AG09309 (cell line): ENCODE measurements around the gene DHRS9.

Experiments
- DNase-seq: peaks from one replicate; pipeline ENCODE4 v3.0.0-alpha.2; 2010; ENCODE audit warnings: low read depth
- H3K4me3 ChIP-seq: 2 replicates; pipeline ENCODE4 v1.5.1; 2011; ENCODE audit warnings: mild to moderate bottlenecking, low read depth, low read length, moderate library complexity; ENCODE audit not compliant: control insufficient read depth
- TF ChIP-seq, protein P1 (sequence below): IDR thresholded peaks from 2 replicates; pipeline ENCODE4 v1.5.1; 2011; ENCODE audit warnings: mild to moderate bottlenecking, low read depth, low read length, inconsistent platforms; ENCODE audit not compliant: insufficient read depth, control insufficient read depth; ENCODE audit errors: missing control alignments

Gene DHRS9

DNA sequence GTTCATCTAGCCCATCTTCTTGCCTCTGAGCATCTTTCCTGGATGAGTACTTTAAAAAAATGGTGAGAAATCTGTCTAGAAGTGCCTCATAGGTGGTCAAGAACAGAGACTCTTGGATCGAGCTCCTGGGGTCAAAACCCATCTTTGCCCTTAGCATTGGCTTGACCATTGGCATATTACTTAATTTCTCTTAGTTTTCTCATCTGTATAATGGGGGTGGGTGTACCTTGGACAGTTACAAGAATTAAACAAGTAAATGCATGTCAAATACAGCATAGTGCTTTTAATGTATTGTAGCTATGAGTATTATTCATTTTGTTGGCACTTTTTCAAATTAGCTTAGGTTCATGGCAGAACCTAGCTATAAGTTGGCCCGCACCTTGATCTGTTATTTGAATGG lies 36.8 kb downstream of the DHRS9 start:
- DNase-seq: no peak
- H3K4me3 ChIP-seq: no peak overlapping the region
- TF ChIP-seq, protein P1, sequence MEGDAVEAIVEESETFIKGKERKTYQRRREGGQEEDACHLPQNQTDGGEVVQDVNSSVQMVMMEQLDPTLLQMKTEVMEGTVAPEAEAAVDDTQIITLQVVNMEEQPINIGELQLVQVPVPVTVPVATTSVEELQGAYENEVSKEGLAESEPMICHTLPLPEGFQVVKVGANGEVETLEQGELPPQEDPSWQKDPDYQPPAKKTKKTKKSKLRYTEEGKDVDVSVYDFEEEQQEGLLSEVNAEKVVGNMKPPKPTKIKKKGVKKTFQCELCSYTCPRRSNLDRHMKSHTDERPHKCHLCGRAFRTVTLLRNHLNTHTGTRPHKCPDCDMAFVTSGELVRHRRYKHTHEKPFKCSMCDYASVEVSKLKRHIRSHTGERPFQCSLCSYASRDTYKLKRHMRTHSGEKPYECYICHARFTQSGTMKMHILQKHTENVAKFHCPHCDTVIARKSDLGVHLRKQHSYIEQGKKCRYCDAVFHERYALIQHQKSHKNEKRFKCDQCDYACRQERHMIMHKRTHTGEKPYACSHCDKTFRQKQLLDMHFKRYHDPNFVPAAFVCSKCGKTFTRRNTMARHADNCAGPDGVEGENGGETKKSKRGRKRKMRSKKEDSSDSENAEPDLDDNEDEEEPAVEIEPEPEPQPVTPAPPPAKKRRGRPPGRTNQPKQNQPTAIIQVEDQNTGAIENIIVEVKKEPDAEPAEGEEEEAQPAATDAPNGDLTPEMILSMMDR: no peak

DNA sequence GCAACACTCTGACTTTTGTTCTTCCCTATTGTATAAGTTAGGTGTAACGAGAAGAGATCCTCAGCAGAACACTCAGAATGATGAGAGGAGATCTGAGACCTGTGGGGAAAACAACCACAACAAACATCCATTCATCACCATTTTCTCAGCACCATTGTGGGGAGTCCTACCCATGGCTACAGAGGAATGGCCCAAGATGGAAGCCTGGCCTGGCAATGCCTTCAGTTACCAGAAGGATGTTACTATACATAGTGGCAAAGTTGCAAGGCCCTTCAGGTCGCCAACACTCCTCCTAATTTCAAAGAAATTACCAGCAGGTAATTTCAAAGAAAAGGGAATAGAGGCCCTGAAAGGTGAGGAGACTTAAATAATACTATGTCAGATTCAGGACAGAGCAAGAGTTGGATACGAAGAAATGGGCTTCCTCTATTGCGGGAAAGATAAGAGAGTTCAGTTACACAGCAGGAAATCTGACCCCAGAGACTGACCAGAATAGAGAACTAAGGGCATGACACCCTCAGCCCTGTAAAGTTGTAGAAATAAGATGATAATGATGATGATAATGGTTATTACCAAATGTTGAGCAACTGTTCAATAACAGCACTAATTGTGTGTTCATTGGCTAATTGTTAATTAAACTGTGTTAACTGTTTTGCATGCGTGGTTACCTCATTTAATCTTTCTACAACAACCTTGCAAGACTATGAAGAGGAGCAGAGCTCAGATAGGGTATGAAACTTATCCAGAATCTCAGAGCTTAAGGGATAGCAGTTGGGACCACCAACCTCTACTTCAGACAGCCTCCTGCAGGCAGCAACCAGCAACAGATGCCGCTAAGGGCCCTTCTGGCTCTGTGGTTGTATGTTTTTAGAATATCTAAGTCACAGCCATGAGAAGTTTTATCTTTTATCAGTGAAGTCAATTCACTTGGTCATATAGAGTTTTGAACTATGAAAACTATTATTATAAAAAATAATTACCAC lies 37.5 kb downstream of the DHRS9 start:
- no peak for DNase-seq
- no peak overlapping the region for H3K4me3 ChIP-seq
- TF ChIP-seq, protein P1: no peak

DNA sequence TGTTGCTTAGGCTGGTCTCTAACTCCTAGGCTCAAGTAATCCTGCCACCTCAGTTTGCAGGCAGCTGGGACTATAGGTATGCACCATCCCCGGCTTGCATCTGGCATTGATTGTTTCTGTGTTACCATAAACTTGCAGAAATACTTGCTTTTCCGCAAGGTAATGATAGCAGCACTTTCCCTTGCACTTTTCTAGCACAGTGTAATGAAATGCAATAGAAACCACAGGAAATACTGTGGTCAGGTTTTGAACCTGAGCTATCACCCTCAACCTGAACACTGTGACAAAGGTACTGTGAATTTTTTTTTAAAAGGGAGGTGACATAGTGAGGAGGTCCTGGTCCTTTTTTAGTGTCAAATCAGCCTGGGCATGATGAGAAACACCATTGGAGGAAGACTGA lies 38.3 kb downstream of the DHRS9 start:
- no peak for DNase-seq
- TF ChIP-seq, protein P1: no peak
- no peak overlapping the region for H3K4me3 ChIP-seq

DNA sequence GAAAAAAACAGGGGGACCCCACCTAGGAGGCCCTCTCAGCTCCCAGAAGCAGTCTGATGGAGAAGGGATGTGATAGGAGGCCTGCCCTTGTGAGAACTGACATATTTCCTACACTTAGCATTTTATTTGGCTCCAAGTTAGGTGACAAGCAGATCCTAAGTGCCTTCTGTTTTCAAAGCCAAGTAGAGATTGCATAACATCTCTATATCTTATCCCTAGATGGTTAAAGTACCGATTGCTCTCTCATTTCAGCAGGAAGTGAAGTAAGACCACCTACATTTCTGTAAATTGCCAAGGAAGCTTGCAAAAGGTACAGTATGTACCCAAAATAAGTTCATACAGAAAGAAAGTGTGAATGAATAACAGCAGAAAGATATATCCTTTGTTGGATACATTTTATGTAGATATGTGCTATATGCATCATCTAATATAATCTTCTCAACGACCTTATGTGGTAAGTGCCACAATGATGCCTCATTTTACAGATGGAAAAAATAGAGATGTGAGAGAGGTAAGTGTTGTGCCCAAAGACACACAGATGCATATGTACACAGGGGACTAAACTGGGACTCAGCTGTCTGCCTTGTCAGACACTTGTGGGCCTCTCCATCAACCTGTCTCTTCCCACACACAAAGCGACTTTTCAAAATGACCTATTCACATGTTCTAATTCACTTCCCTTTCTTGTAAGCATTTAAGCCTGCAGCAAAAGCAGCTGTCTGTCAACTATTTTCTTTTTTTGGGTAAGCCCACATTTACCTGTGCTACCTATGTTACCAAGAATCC lies 38.9 kb downstream of the DHRS9 start:
- TF ChIP-seq, protein P1: no peak
- no peak overlapping the region for H3K4me3 ChIP-seq
- no peak for DNase-seq

DNA sequence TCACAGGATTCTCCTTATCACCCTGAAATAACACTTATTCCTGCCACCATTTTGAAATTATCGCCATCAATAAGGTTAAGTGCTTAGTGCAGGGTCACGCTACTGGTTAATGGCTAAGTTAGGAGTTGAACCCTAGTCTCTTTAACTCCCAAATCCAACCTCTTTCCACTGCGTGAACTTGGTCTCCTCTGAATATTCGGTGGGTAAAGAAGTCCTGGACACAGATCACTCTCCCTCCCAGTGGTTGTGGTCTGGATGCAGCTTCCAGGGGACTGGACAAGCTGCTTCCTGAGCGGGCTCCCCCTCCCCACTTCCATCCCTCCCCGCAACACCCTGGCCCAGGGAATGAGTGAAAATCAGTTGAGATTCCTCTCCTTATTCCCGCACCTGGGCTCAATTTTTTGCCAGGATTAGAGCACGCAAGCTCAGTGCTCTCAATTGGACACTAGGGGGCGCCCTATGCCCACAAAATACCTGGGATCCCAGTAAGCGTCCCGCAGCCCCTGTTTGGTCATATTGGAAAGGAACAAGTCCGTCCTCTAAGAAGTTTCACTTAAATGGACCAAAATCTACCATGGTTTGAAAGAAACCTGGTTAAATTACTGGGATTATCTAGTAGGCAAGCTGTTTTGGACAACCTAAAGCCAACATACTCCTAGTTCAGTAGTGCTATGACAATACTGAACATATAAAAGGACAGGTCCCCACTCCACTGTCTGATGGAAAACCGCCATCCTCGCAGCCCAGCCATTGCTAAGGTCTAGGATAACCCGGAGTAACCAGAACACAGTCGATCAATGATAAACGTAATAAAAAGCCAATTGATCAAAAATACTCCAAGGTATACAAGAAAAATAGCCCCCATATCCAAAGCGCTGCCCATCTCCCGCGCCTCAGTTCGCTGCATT lies 40.4 kb downstream of the DHRS9 start:
- no peak overlapping the region for H3K4me3 ChIP-seq
- peak; percentile 29 for DNase-seq
- TF ChIP-seq, protein P1: peak; percentile 83

DNA sequence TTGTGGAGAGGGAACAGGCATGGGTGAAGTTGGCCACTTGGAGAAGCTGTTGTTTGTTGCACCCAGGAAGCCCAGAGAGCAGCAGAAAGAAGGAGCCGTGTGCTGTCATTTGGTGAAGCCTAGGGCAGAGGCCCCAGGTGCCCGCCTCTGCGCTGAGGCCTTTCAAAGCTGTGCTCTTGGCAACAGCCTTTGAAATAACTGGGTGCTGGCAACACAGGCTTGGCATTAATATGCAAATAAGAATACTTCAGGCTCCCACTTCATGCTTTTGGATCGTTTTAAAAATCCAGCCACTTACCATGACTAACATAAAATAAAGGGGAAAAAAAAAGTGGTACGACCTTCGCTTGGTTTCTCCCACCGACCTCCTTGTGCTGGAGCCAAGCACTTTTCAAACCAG lies 41.1 kb downstream of the DHRS9 start:
- H3K4me3 ChIP-seq: no peak overlapping the region
- DNase-seq: no peak
- TF ChIP-seq, protein P1: no peak
